HG02840 (cell line): ENCODE measurements around the gene NDUFB5.

Experiments used
- ATAC-seq: cut with Tn5 transposase; IDR thresholded peaks from one replicate; pipeline ENCODE4 v1.9.1; 2021; ENCODE audit warnings: mild to moderate bottlenecking, moderate library complexity, moderate number of reproducible peaks; ENCODE audit not compliant: unreplicated experiment, low FRiP score

Gene NDUFB5

DNA sequence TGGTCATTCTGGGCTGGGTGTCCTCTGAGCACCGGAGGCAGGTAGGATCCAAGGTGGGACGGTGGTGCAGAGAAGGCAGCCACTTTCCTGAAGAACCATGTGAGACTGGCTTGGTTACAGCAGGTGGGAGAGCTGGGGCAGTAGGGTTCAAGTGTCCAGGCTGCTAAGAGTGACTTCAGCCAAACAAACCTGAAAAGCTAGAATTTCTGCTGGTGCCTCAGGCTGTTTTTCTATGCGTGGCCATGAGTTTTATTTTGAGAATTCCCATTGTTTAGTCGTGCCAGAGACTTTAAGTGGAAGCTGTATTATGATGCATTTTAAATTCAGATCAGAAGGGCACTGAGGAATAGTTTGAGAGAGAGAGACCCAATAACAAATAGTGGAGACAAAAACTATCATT is 68.3 kb downstream of the NDUFB5 start:
- ATAC-seq = no peak

DNA sequence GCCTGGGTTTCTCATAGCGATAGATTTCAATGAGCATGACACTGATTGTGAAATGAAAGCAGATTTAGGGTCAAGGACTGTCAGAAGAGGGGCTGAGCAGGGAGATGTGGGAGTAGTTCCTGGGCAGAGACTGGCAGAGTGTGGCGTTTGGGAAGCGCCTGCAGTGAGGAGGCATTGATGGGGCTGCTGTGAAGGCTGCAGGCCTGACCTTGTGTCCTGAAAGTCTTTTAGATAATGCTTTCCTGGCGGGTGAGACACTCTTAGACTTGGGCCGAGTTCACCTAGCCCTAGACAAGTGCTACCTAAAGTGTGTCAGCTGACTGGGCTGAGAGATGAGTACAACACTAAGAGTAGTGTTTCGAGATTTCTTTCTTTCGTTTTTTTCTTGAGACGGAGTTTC is 68.9 kb downstream of the NDUFB5 start:
- no peak for ATAC-seq

- no peak for ATAC-seq
Observed at GRCh38 chr3:179676081-179676480, 71.5 kb downstream of the NDUFB5 start.
